IMR-90 (cell line): ENCODE results near the gene MAGEF1. TPM values are rescaled to one million over a fixed set of nuclear protein-coding genes. Genes with fewer than 3 reads are reported as not detected.

ENCODE experiments used
- ATAC-seq: fragments of 200-7000 bp; cut with Tn5 transposase; 2 replicates; pipeline ENCODE4 v1.9.1; 2020; ENCODE audit warnings: low read depth, mild to moderate bottlenecking, moderate library complexity
- BruUV-seq: library from RNA; stranded (reverse); fragments of 400-500 nt; replicated peaks from 2 replicates; lab custom pipeline; 2021; lab: Mats Ljungman, UMichigan
- CTCF ChIA-PET: fragments of 300-600 bp; formaldehyde crosslinking; extraction: SDS; loops from one replicate; lab custom pipeline; 2021; ENCODE audit warnings: antibody characterized with exemption; lab: Yijun Ruan, JAX
- POLR2A ChIA-PET: fragments of 300-600 bp; sonication (Branson Sonifier 250); formaldehyde crosslinking; loops from one replicate; lab custom pipeline; 2022; ENCODE audit warnings: antibody characterized with exemption; ENCODE audit not compliant: unreplicated experiment; lab: Charles Lee
- DNase-seq: peaks from one replicate; pipeline ENCODE4 v3.0.0; 2013
- H2AFZ ChIP-seq: replicated peaks from 2 replicates; pipeline ENCODE3; 2013; ENCODE audit warnings: low read length, mild to moderate bottlenecking; ENCODE audit not compliant: poor library complexity
- H2AK5ac ChIP-seq: 2 replicates; pipeline ENCODE4 v1.6.1; 2013; ENCODE audit warnings: low read depth, low read length, inconsistent platforms
- H2AK9ac ChIP-seq: replicated peaks from 2 replicates; pipeline ENCODE3; 2013; ENCODE audit warnings: mild to moderate bottlenecking, low read depth, low read length, moderate library complexity; ENCODE audit not compliant: poor library complexity
- H2BK120ac ChIP-seq: 2 replicates; pipeline ENCODE4 v1.6.1; 2013; ENCODE audit warnings: low read depth, low read length, inconsistent platforms
- H2BK15ac ChIP-seq: 3 replicates; pipeline ENCODE4 v1.6.1; 2013; ENCODE audit warnings: low read depth, low read length, inconsistent platforms
- H2BK20ac ChIP-seq: 2 replicates; pipeline ENCODE4 v1.6.1; 2013; ENCODE audit warnings: low read depth, mild to moderate bottlenecking, inconsistent platforms, low read length, moderate library complexity
- H2BK5ac ChIP-seq: 2 replicates; pipeline ENCODE4 v1.6.1; 2013; ENCODE audit warnings: mild to moderate bottlenecking, low read depth, low read length, inconsistent platforms; ENCODE audit not compliant: poor library complexity, severe bottlenecking
- H3K14ac ChIP-seq: replicated peaks from 2 replicates; pipeline ENCODE4 v1.6.1; 2013; ENCODE audit warnings: low read depth, low read length, inconsistent platforms
- H3K18ac ChIP-seq: 2 replicates; pipeline ENCODE4 v1.6.1; 2013; ENCODE audit warnings: low read depth, low read length, control low read depth
- H3K23ac ChIP-seq: 2 replicates; pipeline ENCODE4 v1.6.1; 2013; ENCODE audit warnings: low read depth, low read length, inconsistent platforms
- H3K27ac ChIP-seq: 2 replicates; pipeline ENCODE4 v1.5.1; 2013; ENCODE audit warnings: mild to moderate bottlenecking, control low read depth, low read length; ENCODE audit not compliant: insufficient read depth
- H3K27me3 ChIP-seq: 2 replicates; pipeline ENCODE4 v1.6.1; 2013; ENCODE audit warnings: low read length; ENCODE audit not compliant: control insufficient read depth, insufficient read depth
- H3K36me3 ChIP-seq: 2 replicates; pipeline ENCODE4 v1.6.1; 2013; ENCODE audit warnings: low read length, mixed read lengths; ENCODE audit not compliant: control insufficient read depth, insufficient read depth
- H3K4ac ChIP-seq: 2 replicates; pipeline ENCODE4 v1.6.1; 2013; ENCODE audit warnings: low read depth, low read length, inconsistent platforms
- H3K4me1 ChIP-seq: 2 replicates; pipeline ENCODE4 v1.6.1; 2013; ENCODE audit warnings: low read length, mixed read lengths; ENCODE audit not compliant: control insufficient read depth, insufficient read depth
- H3K4me2 ChIP-seq: 2 replicates; pipeline ENCODE4 v1.6.1; 2013; ENCODE audit warnings: low read depth, mild to moderate bottlenecking, control low read depth, low read length, moderate library complexity
- H3K4me3 ChIP-seq: 2 replicates; pipeline ENCODE4 v1.5.1; 2013; ENCODE audit warnings: low read depth, mild to moderate bottlenecking, control low read depth, low read length, moderate library complexity; ENCODE audit not compliant: insufficient read depth
- H3K56ac ChIP-seq: 2 replicates; pipeline ENCODE4 v1.6.1; 2013; ENCODE audit warnings: low read length, inconsistent platforms; ENCODE audit not compliant: insufficient read depth; ENCODE audit errors: extremely low read depth
- H3K79me1 ChIP-seq, 2 experiments: 2 replicates each; pipeline ENCODE4 v1.6.1; 2013; ENCODE audit warnings: low read length in 2 of 2, inconsistent platforms in 1 of 2, low read depth in 1 of 2
- H3K9ac ChIP-seq: 2 replicates; pipeline ENCODE4 v1.6.1; 2013; ENCODE audit warnings: low read depth, low read length, control low read depth
- H3K9me1 ChIP-seq: 2 replicates; pipeline ENCODE4 v1.6.1; 2013; ENCODE audit warnings: low read length, inconsistent platforms; ENCODE audit not compliant: insufficient read depth
- H3K9me3 ChIP-seq: 2 replicates; pipeline ENCODE4 v1.6.1; 2013; ENCODE audit warnings: low read length; ENCODE audit not compliant: control insufficient read depth, insufficient read depth
- H4K20me1 ChIP-seq: 2 replicates; pipeline ENCODE4 v1.6.1; 2013; ENCODE audit warnings: low read length, inconsistent platforms; ENCODE audit not compliant: insufficient read depth
- H4K5ac ChIP-seq: 2 replicates; pipeline ENCODE4 v1.6.1; 2013; ENCODE audit warnings: mild to moderate bottlenecking, low read depth, low read length, control low read depth
- H4K8ac ChIP-seq, 2 experiments: 2 replicates each; pipeline ENCODE4 v1.6.1; 2013; ENCODE audit warnings: low read depth in 2 of 2, low read length in 2 of 2, control low read depth in 1 of 2, inconsistent platforms in 1 of 2
- H4K91ac ChIP-seq: 2 replicates; pipeline ENCODE4 v1.6.1; 2013; ENCODE audit warnings: low read depth, low read length, inconsistent platforms; ENCODE audit not compliant: insufficient read depth
- BHLHE40 ChIP-seq: fragments of 150-350 bp; IDR thresholded peaks from 2 replicates; pipeline ENCODE4 v1.6.1; 2016; ENCODE audit warnings: mild to moderate bottlenecking, low read depth, low read length
- CEBPB ChIP-seq: IDR thresholded peaks from 2 replicates; pipeline ENCODE4 v1.6.1; 2012; ENCODE audit warnings: low read depth, low read length, improper control_type of control experiment
- CHD1 ChIP-seq: IDR thresholded peaks from 2 replicates; pipeline ENCODE4 v1.6.1; 2012; ENCODE audit warnings: low read depth, low read length, improper control_type of control experiment
- CTCF ChIP-seq: conservative IDR thresholded peaks from 2 replicates; pipeline ENCODE4 v1.5.1; 2012; ENCODE audit warnings: mild to moderate bottlenecking, low read depth, low read length, improper control_type of control experiment
- ELK1 ChIP-seq: fragments of 150-350 bp; IDR thresholded peaks from 2 replicates; pipeline ENCODE4 v1.6.1; 2016; ENCODE audit warnings: low read depth, mild to moderate bottlenecking, low read length, moderate library complexity, borderline replicate concordance
- FOS ChIP-seq: fragments of 150-350 bp; IDR thresholded peaks from 2 replicates; pipeline ENCODE4 v1.6.1; 2016; ENCODE audit warnings: low read depth, low read length
- MAFK ChIP-seq: IDR thresholded peaks from 2 replicates; pipeline ENCODE4 v1.6.1; 2012; ENCODE audit warnings: low read depth, low read length, improper control_type of control experiment
- MAZ ChIP-seq: IDR thresholded peaks from 2 replicates; pipeline ENCODE4 v1.6.1; 2012; ENCODE audit warnings: low read depth, mild to moderate bottlenecking, low read length, improper control_type of control experiment, moderate library complexity, borderline replicate concordance
- MXI1 ChIP-seq: IDR thresholded peaks from 2 replicates; pipeline ENCODE4 v1.6.1; 2012; ENCODE audit warnings: low read depth, mild to moderate bottlenecking, low read length, moderate library complexity, borderline replicate concordance
- NFE2L2 ChIP-seq: fragments of 150-350 bp; IDR thresholded peaks from 2 replicates; pipeline ENCODE4 v1.6.1; 2016; ENCODE audit warnings: low read depth, mild to moderate bottlenecking, low read length
- POLR2A ChIP-seq: IDR thresholded peaks from 2 replicates; pipeline ENCODE4 v1.6.1; 2012; ENCODE audit warnings: mild to moderate bottlenecking, low read depth, low read length
- RAD21 ChIP-seq: IDR thresholded peaks from 2 replicates; pipeline ENCODE4 v1.6.1; 2012; ENCODE audit warnings: low read length, improper control_type of control experiment
- RCOR1 ChIP-seq: IDR thresholded peaks from 2 replicates; pipeline ENCODE4 v1.6.1; 2012; ENCODE audit warnings: mild to moderate bottlenecking, low read length, improper control_type of control experiment; ENCODE audit not compliant: insufficient replicate concordance
- RFX5 ChIP-seq: IDR thresholded peaks from 2 replicates; pipeline ENCODE4 v1.8.0; 2012; ENCODE audit warnings: low read depth, mild to moderate bottlenecking, low read length, moderate library complexity
- SMC3 ChIP-seq: fragments of 150-350 bp; IDR thresholded peaks from 2 replicates; pipeline ENCODE4 v1.6.1; 2016; ENCODE audit warnings: low read depth, mild to moderate bottlenecking, antibody characterized with exemption, low read length, moderate library complexity
- USF2 ChIP-seq: fragments of 150-350 bp; IDR thresholded peaks from 2 replicates; pipeline ENCODE4 v1.6.1; 2017; ENCODE audit warnings: mild to moderate bottlenecking, antibody characterized with exemption, low read length, low read depth
- WGBS, 2 experiments: methylation state at CpG; one replicate each; pipeline versions ENCODE4 v1.1.5 to v1.1.7; 2013; ENCODE audit warnings: missing lambda C conversion rate in 2 of 2; ENCODE audit not compliant: insufficient read length in 1 of 2; ENCODE audit errors: extremely low coverage in 2 of 2; 5-methylcytosine and 5-hydroxymethylcytosine counted together
- dilution Hi-C: fragments of 300-500 bp; cut with HindIII; formaldehyde crosslinking; loops from one replicate; pipeline ENCODE4 v1.14.3; 2018; ENCODE audit warnings: low sequenced_read_pairs; ENCODE audit not compliant: unreplicated experiment
- in situ Hi-C: fragments of 300-500 bp; cut with MboI; formaldehyde crosslinking; loops from 3 replicates; pipeline ENCODE4 v1.14.3; 2019; ENCODE audit warnings: low sequenced_read_pairs, inconsistent platforms, mixed read lengths
- intact Hi-C: fragments of 100-400 bp; cut with micrococcal nuclease; formaldehyde crosslinking; loops from 2 replicates; pipeline ENCODE4 v1.10.0; 2022
- polyA plus RNA-seq, 3 experiments: library from polyadenylated mRNA; depleted of rRNA; stranded (reverse); fragments of >200 nt; gene quantifications; 2 replicates each; pipeline ENCODE4 v1.2.3, GENCODE V29; 2012; ENCODE audit warnings: low replicate concordance in 1 of 3
- total RNA-seq: library from RNA; depleted of rRNA; stranded (reverse); fragments of >200 nt; gene quantifications from 2 replicates; pipeline ENCODE4 v1.2.3, GENCODE V29; 2012

MAGEF1 gene
- total and polyA plus RNA-seq, 2 of the 4 experiments (the other 2 are of a cell fraction), result 10.6 to 19.4 TPM

- no peak overlapping the region for H2BK20ac ChIP-seq
- no TSS peak for BruUV-seq
- POLR2A ChIA-PET, result no interaction called here
- no peak overlapping the region for H3K4me3 ChIP-seq
- H3K14ac ChIP-seq, result no peak overlapping the region
- no peaks in the 10 kb centered on the region for H3K27me3 ChIP-seq
- no peak overlapping the region for H2BK120ac ChIP-seq
- in situ Hi-C loops (no loop called here), intact Hi-C loops (no loop called here), dilution Hi-C loops (no loop called here)
- 0 out of 2 replicates have a peak overlapping the region, but pooled peaks have one; percentile 9 for H2AK5ac ChIP-seq
- H2BK5ac ChIP-seq, result no peak overlapping the region
- H3K79me1 ChIP-seq, result no peaks in the 10 kb centered on the region
- no peak for ATAC-seq
- no peaks in the 10 kb centered on the region for H4K20me1 ChIP-seq
- H3K56ac ChIP-seq, result no peak overlapping the region
- TF ChIP-seq CHD1 (no peak), MXI1 (no peak), CEBPB (no peak), MAFK (no peak), USF2 (no peak), CTCF (no peak), RFX5 (no peak), NFE2L2 (no peak), MAZ (no peak), POLR2A (no peak), FOS (no peak), RCOR1 (no peak), RAD21 (no peak), ELK1 (no peak), SMC3 (no peak), BHLHE40 (no peak)
- H3K36me3 ChIP-seq, result no peaks in the 10 kb centered on the region
- no peak overlapping the region for H4K91ac ChIP-seq
- no peak overlapping the region for H2BK15ac ChIP-seq
- no peak overlapping the region for H3K4ac ChIP-seq
- CTCF ChIA-PET, result interaction anchor here (0.7 to 2.6 kb wide), 3 partner anchors 12 to 164 kb away, joined by 3 to 13 read pairs (median 5); partner anchors contain the start of gene EPHB3
- no peak overlapping the region for H3K18ac ChIP-seq
- no peak overlapping the region for H4K8ac ChIP-seq
- no peak overlapping the region for H3K23ac ChIP-seq
- H4K5ac ChIP-seq, result no peak overlapping the region
- DNase-seq, result no peak
- no peak overlapping the region for H3K4me2 ChIP-seq
- no peak overlapping the region for H2AK9ac ChIP-seq
- no peak overlapping the region for H3K9ac ChIP-seq
- 83% methylated on average over 1 of the region's 12 CpGs; no CpG with 5 or more reads in 1 of the 2 experiments for WGBS, 2 experiments
- H3K9me3 ChIP-seq, result no peaks in the 10 kb centered on the region
- H2AFZ ChIP-seq, result no peak overlapping the region
- H3K4me1 ChIP-seq, result peaks cover 3% of the 10 kb centered on the region; the same call in 1 of the 2 replicates
- no peak overlapping the region for H3K27ac ChIP-seq
- no peaks in the 10 kb centered on the region for H3K9me1 ChIP-seq
These were observed 13.4 kb upstream of the MAGEF1 start for GRCh38 chr3:184725176-184725719.
